Measurements from ENCODE around the gene HM13. TPM values are rescaled to one million over a fixed set of nuclear protein-coding genes. Genes with fewer than 3 reads are reported as not detected.

The HM13 gene
- total RNA-seq, 2 experiments from 2014 or later, result 163 to 168 TPM

- CTCF ChIA-PET, result no interaction called here
Observed at GRCh38 chr20:31496761-31497295, 17.4 kb upstream of the HM13 start.

GRCh38 chr20:31497838-31498540 lies 16.3 kb upstream of the HM13 start:
- CTCF ChIA-PET, result no interaction called here

More at GRCh38 chr20:31496761-31497295, 17.4 kb upstream of the HM13 start:
- POLR2A ChIA-PET, result no interaction called here

GRCh38 chr20:31500527-31500926 lies 13.7 kb upstream of the HM13 start:
- ChIA-PET CTCF (no interaction called here), POLR2A (no interaction called here)

More at GRCh38 chr20:31497838-31498540, 16.3 kb upstream of the HM13 start:
- POLR2A ChIA-PET, result no interaction called here

GRCh38 chr20:31502884-31503673 lies 11.2 kb upstream of the HM13 start:
- ChIA-PET CTCF (interaction anchor here (0.6 to 3.3 kb wide), 19 partner anchors 7 to 365 kb away, joined by 3 to 39 read pairs (median 4); partner anchors contain the start of genes DEFB124, HM13 and REM1), POLR2A (interaction anchor here (0.6 kb wide), 1 partner anchor 172 kb away, joined by 8 read pairs; no protein-coding TSS in a partner anchor)

GRCh38 chr20:31505903-31506302 lies 8.3 kb upstream of the HM13 start:
- ChIA-PET POLR2A (no interaction called here), CTCF (no interaction called here)

- POLR2A ChIA-PET, result no interaction called here
- CTCF ChIA-PET, result no interaction called here
Observed at GRCh38 chr20:31508517-31509244, 5.6 kb upstream of the HM13 start.

- POLR2A ChIA-PET, result no interaction called here
- CTCF ChIA-PET, result interaction anchor here (1.5 to 3.2 kb wide), 2 partner anchors 12 to 97 kb away, joined by 5 to 24 read pairs; no protein-coding TSS in a partner anchor
Observed at GRCh38 chr20:31515072-31515774, 981 bp downstream of the HM13 start.

GRCh38 chr20:31515775-31516107 lies 1.5 kb downstream of the HM13 start:
- ChIA-PET POLR2A (no interaction called here), CTCF (no interaction called here)

- POLR2A ChIA-PET, result no interaction called here
- CTCF ChIA-PET, result no interaction called here
Observed at GRCh38 chr20:31516166-31516565, 1.9 kb downstream of the HM13 start.

- POLR2A ChIA-PET, result no interaction called here
- CTCF ChIA-PET, result no interaction called here
Observed at GRCh38 chr20:31516651-31517050, 2.4 kb downstream of the HM13 start.

GRCh38 chr20:31517373-31517772 lies 3.1 kb downstream of the HM13 start:
- POLR2A ChIA-PET, result no interaction called here
- CTCF ChIA-PET, result interaction anchor here (1.2 kb wide), 1 partner anchor 13 kb away, joined by 3 read pairs; no protein-coding TSS in a partner anchor

- ChIA-PET POLR2A (interaction anchor here (1.1 kb wide), 1 partner anchor 52 kb away, joined by 3 read pairs; no protein-coding TSS in a partner anchor), CTCF (interaction anchor here (1.1 to 2.2 kb wide), 2 partner anchors 14 to 91 kb away, joined by 3 to 6 read pairs; no protein-coding TSS in a partner anchor)
Observed at GRCh38 chr20:31521267-31521666, 7.0 kb downstream of the HM13 start.

- ChIA-PET POLR2A (no interaction called here), CTCF (interaction anchor here (2.2 kb wide), 1 partner anchor 90 kb away, joined by 6 read pairs; no protein-coding TSS in a partner anchor)
Observed at GRCh38 chr20:31522731-31523130, 8.5 kb downstream of the HM13 start.

- CTCF ChIA-PET, result interaction anchor here (0.6 to 2.2 kb wide), 2 partner anchors 19 to 89 kb away, joined by 3 to 6 read pairs; no protein-coding TSS in a partner anchor
Observed at GRCh38 chr20:31523361-31524283, 9.4 kb downstream of the HM13 start.

GRCh38 chr20:31527266-31527665 lies 13.0 kb downstream of the HM13 start:
- POLR2A ChIA-PET, result interaction anchor here (0.6 kb wide), 1 partner anchor 86 kb away, joined by 3 read pairs; no protein-coding TSS in a partner anchor
- CTCF ChIA-PET, result interaction anchor here (1.0 kb wide), 1 partner anchor 24 kb away, joined by 3 read pairs; no protein-coding TSS in a partner anchor

More at GRCh38 chr20:31523361-31524283, 9.4 kb downstream of the HM13 start:
- POLR2A ChIA-PET, result interaction anchor here (1.1 kb wide), 1 partner anchor 9 kb away, joined by 5 read pairs; no protein-coding TSS in a partner anchor

GRCh38 chr20:31535298-31535697 lies 21.1 kb downstream of the HM13 start:
- CTCF ChIA-PET, result interaction anchor here (1.3 kb wide), 2 partner anchors 14 to 77 kb away, joined by 3 read pairs; no protein-coding TSS in a partner anchor

GRCh38 chr20:31536575-31536974 lies 22.3 kb downstream of the HM13 start:
- ChIA-PET POLR2A (no interaction called here), CTCF (interaction anchor here (1.0 kb wide), 1 partner anchor 22 kb away, joined by 4 read pairs; the partner anchor contains the start of gene HM13)

More at GRCh38 chr20:31535298-31535697, 21.1 kb downstream of the HM13 start:
- POLR2A ChIA-PET, result no interaction called here

All from activated CD8-positive, alpha-beta memory T cell treated with anti-CD3 and anti-CD28 coated beads for 36 hours (primary cell).